AG08395 (cell line): ENCODE results near the gene EDA.

Experiments used
- DNase-seq: peaks from one replicate; pipeline ENCODE4 v3.0.0; 2012; ENCODE audit warnings: mixed read lengths, low spot score

EDA gene

DNA sequence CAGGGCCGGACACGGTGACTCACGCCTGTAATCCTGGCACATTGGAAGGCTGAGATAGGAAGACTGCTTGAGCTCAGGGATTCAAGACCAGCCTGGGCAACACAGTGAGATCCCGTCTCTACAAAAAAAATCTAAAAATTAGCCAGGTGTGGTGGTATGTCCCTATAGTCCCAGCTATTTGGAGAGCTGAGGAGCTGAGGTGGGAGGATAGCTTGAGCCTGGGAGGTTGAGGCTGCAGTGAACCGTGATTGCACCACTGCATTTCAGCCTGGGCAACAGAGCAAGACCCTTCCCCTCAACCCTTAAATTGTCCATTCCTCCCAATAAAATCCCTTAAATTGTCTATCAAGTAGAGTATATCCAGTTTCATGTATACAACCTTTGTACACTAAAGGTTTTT lies 463.4 kb downstream of the EDA start:
- no peak for DNase-seq

GRCh38 chrX:70079870-70080269 lies 464.0 kb downstream of the EDA start:
- DNase-seq = no peak

DNA sequence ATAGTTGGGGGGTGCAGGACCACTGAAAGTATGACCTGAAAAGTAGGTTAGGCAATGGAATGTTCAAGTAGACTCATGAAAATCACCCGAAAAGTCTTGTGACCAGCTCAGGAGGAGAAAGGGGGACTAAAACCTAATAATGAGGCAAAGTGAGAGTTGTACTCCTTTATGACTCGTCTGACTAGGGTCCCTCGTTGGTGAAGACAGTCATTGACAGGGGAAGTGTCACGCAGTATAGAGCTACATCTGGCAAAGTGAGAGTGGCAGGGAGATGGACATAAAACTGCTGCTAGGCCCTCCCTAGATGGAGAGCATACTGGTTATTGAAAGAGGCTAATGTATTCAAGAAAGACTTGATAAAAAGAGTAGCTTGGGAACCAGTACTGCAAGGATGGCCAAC lies 466.8 kb downstream of the EDA start:
- no peak for DNase-seq

DNA sequence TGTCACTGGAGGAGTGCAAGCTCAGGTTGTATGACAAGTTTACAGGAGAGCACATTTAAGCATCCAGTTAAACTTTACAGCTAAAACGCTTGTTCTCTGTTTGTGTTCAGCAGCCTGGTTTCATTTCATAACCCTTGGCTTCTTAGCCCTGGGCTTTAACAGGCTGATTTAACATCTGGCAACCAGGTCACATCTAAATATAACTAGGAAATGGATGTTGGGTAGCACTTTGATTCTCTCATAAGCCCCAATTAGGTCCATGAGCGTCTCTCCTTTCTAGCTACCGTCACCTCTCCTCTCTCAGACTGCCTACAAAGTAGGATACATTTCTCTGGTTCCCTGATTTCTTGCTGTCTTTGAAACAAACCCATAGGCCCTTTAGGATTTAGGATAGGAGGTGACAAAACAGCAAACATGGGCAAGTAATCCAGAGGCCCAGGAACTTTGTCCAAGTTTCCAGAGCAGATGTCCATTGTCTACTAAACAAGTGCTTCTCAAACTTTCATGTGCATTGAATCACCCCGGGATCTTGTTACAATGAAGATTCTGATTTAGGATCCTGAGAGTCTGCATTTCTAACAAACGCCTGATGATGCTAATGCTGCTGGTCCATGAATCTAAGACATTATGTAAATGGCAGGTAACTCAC lies 468.8 kb downstream of the EDA start:
- no peak for DNase-seq

DNA sequence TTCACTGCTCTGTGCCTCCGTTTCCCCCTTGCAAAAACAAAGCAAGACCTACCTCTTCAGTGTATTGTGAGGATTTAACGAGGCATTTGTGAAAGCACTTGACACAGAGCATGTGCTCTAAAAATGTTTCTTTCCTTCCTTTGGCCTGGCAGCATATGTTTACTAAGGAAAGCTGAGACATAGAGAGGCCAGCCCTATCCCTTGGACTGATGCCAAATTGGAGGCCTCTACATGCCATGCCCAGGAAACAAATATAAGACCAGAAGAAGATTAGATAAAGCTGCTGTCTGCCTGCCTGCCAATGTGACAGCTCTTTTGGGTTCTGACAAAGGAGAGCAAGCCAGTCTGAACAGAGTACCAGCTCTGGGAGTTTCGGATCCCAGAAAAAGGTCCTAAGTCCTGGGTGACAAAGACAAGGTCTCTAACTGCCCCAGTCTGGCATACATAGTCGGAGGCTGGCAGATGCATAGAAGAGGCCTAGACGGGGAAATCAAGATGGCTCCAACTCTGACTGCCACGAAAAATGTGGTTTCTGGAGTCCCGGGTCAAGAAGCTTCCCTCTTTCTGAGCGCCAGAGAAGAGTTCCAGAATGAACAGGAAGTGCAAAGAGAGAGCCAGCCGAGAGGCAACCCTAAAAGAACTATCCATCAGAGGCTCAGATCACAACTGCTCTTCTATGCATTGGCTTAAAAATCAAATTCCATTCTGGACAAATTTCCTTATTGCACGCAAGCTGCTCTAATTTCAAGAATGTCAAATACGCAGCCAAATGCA lies 472.1 kb downstream of the EDA start:
- DNase-seq = peak; percentile 37

GRCh38 chrX:70088751-70089150 lies 472.8 kb downstream of the EDA start:
- DNase-seq = no peak
